SW480 (cell line): ENCODE data around the gene PTPRJ.

ENCODE experiments used
- DNase-seq: peaks from one replicate; pipeline ENCODE4 v3.0.0-alpha.2; 2016; ENCODE audit warnings: low spot score

The PTPRJ gene

DNA sequence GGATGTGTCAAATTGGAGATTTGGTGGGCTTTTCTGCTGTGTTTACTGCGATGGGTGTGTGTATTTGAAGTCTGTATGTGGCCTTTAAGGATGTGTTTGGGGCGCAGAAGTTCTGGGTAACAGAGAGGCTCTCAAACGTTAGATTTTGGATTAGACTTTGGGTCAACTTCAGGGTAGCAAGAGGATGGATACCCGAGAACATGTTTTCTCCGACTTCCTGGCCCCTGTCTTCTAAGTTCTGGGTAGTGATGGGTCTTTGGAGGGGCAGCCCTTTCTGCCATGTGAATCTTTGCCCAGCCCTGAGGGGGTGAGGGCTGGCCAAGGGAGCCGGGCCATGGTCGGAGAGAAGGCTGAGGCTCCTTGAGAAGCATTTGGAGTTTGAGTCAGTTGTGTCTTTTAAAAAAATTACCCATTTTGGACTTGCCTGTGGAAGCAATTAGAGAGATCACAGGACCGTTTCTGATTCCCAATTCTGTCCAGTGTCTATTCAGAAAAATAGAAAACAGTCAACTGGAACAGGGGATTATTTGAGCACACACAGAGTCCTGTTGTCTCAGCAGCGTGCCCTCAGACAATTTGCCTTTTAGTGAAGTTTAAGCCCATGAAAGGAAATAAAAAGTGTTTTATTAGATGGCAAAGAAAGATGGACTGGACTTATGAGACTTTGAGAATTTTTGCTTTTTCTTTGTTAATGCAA is 114.4 kb downstream of the PTPRJ start:
- DNase-seq, result no peak

DNA sequence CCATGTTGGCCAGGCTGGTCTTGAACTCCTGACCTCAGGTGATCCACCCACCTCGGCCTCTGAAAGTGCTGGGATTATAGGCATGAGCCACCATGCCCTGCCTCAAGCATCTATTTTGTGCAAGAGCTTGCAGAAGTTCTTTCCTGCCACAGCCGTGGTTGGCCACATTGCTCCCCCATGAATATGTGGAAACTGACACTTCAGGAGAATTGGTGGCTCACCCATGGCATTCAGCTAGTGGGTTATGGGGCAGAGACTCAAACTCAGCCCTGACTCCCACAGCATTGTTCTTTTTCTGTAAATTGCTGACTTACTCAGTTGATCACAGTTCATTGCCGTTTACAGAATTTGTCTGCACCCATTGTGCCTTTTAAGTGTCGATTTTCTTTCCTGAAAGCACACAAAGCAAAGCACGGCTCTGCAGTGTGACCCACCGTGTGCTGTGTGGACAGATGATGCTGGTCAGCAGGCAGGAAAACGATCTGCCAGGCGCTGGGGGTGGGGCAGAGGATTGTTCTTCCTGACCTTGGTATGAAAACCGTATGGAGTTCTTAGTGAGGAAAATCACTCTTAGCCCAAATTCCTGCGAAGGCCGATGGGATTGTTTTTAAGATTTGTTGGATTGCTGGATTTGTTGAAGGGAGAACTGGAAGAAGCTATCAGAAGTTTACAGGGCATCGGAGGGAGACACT is 115.6 kb downstream of the PTPRJ start:
- no peak for DNase-seq

DNA sequence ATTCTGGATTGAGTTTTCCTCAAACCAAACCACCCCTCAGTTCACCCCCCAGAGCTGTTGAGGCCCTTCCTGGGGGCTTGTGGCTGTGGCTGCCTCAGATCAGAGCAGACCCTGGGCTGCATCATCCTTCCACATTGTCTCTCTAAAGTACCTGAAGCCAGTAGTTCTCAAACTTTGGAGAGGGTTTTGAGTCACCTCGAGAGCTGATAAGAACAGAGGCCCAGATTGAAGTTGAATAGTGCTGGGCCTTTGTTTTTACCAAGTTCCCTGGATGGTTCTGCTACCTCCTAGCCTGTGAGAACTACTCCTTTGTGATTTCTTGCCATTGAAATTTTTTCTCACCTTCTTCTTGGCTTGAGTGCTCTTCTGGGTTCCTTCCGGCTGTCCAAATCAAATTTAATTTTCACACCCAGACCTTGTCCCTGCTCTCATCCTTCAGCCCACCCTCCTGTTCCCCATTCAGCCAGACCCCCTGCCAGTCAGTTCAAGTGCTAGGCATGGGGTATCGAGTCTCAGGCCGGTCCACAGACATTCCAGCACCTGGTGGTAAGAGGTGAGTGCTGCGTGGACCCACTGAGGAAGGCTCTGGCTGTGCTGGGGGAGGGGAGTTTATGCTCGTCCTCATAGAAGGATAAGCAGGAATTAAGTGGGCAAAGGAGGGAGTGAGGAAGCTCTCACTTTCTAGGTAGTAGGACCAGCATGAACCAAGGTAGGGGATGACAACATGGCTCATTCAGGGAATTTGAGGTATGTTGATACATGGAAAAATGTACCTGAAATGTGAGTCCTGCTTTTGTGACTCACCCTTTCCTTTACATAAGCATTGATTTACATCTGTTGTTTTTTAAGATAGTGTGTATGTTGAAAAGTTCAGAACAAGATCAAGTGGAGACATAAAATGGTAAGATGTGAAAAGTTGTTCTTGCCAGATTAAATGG is 116.5 kb downstream of the PTPRJ start:
- DNase-seq, result peak; percentile 40

DNA sequence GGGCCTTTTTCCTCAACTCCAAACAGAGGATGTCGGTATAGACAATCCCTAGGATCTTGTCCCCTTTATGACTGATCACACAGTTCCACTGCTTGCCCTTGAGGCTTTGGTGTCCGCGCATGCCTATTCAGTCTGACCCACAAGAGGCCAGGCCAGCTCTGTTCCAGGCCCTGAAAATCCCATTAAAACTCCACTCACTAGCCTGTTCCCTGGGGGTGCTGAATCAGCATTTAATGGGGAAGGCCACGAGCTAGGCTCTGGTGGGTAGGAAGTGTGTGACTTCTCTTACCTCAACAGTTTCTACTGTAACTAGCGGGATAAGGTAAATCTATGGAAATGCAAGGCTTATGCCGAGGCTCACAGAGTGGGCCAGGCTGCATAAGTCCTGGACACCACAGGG is 117.7 kb downstream of the PTPRJ start:
- no peak for DNase-seq

DNA sequence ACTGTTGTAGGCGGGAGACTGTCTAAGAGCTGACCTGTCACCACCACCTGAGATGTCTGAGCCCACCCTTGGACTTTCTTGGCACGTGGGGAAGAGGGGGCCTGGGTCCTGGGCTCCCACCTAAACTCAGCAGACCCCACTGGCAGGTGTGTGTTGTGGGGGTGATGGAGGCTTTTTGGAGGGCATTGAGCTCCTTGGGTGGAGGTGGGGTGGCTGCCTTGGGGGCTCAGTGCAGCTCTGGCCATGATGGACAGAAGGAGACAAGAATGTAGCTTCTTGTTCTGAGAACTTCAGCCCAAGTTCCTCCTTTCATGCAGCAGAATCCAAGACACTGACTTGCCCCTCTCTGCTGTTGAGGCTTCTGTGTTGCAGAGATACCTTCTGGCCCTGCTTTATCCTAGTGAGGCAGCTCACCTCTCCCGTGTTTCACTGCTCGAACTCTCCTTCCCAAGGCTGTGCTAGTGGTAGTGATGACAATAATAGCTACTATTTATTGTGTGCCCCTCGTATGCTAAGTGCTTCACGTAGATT is 119.6 kb downstream of the PTPRJ start:
- no peak for DNase-seq

DNA sequence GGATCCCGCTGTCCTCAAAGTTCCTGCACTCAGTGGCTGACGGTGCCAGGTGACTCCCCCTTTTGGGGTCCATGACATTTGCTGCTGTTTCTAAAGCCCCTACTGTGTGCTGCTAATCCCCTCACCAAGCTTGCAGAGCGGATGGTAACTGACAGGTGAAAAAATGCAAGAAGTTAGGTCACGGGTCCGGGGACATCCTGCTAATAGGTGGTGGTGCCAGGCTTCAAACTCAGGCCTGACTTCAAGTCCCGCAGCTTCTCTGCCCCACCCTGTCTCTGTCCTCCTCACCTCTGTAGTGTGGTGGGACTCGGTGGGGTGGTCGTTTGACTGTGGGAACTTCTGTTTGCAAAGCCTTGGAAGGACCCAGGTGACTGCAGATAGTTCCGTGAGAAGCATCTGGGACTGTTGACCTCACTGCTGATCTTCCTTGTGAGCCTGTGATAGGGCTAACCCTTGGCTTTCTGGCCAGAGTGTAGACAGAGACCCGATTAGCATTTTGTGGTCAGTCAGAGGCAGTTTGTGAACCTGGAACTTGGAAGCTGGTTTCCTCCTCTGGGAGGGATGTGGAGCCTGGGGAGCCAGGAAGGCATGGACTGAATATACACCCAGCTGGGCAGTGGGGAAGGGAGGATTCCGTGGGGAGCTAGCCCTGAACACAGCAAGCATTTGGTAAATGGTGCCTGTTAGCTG is 120.8 kb downstream of the PTPRJ start:
- DNase-seq, result no peak

DNA sequence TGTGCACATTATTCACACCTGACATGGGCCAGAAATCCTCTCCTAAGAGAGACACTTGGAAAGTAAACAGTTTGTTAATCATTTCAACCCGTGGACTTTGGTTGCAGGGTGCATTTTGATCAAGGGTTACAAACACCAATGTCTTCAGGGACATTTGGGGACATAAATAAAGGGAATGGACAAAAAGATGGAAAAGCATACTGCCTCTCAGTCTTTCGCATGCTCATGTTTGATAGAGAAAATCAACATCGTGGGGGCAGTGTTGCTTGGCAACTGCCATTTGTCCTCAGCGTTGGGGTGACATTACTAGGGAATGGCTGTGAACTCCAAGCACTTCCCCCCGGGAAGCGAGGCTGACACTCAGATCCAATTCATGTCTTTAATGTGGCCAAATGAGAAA is 121.6 kb downstream of the PTPRJ start:
- no peak for DNase-seq

DNA sequence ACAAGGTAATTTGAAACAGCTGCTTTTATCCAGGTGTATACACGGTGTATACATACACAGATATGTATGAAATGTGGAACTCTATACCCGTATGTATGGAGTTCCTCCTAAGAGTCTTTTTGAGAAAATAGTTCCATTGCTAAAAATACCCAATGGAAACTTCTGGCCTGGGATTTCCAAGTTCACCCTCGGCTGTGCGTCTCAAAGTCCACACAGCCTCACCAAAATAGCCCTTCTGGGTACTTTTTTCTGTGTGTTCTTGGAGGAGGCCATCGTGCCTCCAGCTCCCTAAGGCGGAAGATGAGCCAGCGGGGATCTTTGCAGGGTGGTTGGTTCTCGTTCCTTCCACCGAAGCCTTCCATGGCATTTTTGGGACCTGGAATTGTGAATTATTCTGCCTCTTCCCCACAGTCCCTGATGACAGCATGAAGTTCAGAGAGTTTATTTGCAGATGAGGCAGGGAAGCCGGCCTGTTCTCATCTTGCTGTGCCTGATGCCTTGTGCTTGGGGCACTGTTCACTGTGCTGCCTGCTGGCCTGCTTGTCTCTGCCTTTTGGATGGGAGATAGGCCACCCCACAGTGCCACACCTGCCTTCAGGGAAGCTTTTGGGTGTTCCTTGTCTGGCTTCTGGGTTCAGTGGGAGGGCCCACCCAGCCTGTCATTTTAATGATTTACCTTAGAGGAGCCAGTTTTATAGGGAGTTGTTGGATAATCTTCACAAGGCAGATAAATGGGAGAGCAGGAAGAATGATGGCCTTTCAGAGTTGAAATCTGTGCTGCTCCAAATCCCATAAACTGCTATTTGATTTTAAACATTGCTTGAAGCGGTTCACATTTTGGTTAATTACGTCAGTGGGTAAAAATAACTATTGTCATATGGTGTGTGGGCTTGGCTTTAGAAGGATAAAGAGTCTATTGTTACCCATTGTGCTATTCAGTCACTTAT is 123.5 kb downstream of the PTPRJ start:
- peak; percentile 95 for DNase-seq

DNA sequence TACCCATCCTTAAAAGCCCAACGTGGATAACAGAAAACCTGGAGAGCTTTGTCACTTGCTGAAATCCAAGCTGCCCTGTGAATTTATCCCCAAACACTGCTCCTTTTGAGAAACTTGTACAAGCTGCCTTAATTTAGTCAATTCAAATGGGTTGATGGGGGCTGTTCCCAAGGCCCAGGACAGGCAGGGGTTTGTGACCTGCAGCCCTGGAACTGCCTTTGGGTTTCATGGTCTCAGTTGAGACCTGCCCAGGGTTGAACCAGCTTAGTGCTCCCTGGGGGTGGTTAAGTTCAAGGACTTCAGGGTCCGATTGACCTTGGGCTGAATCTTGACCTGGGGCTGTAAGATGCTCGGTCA is 124.2 kb downstream of the PTPRJ start:
- no peak for DNase-seq

DNA sequence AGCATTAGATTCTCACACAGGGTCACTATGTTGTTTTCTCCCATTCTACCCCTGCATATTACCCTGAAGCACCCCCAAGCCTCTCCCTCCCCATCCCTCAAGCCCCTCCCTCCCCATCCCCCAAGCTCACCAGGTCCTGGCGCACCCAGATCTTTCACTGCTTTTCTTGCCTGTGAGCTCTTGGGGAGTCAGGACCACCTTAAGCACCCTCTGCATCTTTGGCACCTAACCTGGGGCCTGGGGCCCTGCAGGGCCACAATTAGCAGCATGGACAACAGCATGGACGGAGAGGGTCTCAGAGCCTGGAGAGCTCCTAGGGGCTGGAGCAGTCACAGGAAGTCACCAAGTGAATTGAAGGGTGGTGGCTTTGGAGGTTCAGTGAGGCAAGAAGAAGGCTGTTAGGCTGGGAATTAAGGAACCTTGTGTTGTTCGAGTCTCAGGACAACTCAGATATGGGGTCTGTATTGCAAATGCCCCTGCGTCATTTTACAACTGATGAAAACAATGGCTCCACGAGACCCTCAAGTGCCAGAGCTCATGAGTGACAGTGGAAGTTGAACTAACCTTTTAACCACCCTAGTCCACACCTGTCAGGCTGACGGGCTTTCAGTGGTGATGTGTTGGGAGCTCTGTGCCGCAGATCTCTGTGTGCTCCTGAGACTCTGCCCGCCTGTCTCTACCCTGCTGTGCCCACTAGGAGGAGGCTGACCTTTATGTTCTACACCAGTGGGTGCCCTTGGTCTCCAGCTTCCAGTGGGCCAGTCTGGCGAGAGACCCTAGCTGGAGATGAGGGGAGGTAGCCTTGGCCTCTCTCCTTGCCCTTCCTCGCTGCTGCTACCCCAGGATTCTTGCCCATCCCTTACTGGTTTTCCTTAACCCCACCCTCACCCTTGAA is 125.0 kb downstream of the PTPRJ start:
- DNase-seq, result no peak

DNA sequence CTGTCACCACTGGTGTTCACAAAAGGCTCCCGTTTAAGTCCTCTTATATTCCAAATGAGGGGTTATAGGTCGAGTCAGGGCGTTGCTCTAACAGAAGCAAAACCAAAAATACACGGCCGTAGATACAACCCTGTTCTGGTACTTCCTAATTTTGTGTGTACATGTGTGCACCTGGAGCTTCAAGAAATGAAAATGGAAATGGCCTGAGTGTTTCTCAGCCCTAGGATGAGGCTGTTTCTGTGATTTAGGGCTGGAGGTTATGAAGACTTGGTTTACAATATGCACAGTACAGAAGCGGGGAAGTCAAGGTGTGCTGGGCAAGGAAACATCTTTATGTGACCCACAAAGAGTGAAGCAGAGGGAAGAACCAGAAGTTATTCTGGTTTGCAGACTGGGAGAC is 125.8 kb downstream of the PTPRJ start:
- DNase-seq, result no peak

DNA sequence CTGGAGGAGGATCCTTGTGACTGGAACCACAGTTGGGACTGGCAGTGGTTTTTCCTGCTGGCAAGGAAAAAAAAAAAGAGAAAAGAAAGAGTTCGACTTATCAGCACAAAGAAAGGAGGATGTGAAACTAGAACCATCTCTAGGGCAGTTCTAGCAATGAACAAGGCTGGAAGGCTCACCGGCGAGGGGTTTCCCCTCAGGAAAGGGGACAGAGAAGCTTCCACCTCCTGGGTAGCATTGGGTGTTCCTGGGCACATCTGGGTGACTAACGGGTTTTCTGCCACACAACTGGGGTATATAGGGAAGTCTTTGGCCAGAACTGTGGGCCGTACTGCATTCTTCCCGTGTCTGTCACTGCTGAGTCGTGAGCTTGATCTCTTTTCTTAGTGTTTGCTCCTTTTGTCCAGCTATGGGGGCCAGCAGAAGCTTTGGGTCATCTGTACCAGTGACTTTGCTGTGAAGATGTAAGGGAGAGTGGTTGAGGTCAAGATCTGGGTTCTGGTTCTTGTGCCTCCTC is 126.9 kb downstream of the PTPRJ start:
- DNase-seq, result peak; percentile 65

DNA sequence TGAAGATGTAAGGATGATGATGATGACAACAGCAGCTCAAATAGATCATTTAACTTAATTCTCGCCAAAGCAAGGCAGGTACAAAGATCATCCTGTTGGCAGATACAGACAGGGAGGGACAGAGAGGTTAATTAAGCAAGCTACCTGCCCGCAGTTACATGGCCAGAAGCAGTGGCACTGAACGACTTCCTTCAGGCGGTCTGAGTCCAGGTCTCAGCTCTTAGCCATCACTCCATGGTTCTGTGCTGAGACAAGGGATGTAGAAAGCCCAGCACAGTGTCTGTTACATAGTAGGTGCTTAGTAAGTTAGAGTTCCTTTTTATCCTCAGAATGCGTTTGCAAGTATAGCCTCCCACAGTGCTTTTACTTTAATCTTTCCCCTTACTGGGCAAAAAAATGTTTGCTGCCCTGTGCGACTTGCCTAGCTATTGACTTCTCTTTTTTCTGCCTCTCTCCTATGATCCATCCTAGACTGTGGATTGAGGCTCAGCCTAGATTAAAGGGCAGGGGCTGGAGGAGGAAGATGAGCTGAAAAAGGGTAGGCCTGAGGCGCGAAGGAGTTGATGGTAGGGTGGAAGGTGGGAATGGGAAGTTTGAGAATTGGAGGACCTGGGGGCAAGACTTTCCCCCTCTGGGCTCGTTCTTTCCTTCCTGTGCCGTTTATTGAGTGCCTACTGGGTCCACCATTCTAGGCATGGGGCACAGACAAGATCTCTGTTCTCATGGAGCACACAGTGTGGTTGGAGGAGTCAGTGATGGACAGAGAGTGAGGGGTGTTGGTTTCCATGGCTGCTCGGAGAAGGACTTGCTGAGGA is 128.1 kb downstream of the PTPRJ start:
- no peak for DNase-seq

DNA sequence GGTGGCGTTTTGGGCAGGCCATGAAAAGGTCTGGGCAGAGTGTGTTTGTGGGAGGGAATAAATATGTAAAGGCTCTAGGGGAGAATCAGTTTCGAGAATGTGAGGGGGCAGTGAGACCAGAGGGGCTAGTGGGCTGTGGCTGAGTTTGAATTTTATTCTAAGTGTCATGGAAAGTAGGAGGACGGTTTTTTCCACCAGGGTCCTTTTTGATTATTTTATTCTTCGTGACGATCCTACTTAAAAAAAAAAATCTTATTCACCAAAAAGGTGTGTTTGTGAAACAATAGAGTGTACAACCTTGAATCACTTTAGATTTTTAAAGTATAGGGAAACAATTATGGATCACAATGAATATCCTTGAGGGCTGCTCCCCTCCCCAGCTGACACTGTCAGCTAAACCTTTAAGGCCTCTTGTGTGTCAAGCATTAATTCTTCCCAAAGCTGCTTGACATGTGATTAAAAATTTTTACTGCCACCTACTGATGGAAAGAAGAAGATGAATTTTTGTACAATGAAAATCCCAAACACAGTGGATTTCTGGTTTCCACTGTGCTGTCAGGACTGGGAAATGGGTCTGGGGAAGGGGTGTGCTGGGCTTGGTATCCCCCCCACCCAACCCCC is 128.8 kb downstream of the PTPRJ start:
- DNase-seq, result peak; percentile 77

DNA sequence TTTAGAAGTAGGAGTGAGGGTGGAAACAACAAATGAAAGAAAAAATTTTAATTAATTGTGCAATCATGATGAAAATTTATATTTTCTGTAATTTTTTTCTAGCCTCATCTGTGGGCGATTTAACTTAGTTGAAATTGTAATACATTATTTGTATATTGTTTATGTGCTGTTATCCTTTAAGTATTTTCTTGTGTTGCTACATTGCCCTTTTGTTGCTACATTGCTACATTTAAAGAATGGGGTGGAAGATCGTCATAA is 130.1 kb downstream of the PTPRJ start:
- no peak for DNase-seq

DNA sequence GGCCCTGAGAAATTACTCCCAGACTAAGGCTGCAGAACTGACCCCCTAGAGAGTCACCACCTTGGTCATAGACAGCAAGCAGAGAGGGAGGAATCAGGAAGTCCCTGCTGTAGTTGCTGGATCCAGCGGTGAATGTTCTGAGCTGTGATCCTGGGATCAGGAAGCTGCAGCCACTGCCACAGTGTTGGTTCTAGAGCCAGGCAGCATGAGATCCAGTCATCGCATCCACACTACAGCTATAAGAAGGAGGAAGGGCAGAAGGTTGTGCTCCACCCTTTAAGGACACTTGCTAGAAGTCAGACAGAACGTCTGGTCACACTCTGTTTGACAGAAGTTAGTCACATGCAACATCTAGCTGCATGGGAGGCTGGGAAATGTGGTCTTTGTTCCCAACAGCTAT is 131.5 kb downstream of the PTPRJ start:
- DNase-seq, result no peak

DNA sequence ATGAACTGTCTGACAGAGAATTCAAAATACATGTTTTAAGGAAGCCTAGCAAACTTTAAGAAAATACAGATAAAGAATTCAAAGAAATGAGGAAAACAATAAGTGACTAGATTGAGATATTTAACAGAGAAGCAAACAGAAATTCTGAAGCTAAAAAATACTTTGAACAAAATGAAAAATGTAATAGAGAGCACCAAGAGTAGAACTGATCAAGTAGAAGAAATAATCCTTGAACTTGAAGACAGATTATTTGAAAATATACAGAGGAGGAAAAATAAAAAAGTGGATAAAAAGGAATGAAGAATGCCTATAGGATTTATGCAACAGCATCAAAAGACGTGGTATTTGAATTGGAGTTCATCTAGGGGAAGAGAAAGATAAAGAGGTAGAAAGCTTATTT is 134.4 kb downstream of the PTPRJ start:
- no peak for DNase-seq

DNA sequence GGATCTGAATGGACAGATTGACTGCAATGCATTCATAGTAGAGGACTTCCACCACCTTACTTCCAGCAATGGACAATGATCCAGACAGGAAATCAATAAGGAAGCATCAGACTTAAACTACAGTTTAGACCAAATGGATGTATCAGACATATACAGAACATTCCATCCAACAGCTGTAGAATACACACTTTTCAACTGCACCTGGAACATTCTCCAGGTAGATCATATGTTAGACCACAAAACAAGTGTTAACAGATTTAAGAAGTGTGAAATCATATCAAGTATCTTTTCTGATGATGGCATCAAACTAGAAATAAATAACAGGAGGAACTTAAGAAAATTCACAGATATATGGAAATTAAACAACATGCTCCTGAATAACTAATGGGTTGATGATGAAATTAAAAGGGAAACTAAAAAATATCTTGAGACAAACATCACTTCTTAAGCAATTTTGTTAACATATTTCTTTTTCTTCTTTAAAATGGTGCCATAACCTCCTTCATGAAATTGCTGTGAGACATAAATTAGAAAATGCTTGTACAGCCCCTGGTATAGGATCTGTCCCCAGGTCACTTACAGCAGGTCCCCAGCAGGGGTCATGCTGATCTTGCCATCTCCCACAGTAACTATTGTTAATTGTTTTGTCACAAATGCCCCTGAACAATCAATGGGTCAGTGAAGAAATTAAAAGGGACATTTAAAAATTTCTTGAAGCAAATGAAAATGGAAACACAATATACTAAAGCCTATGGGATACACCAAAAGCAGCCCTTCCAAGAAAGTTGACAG is 136.3 kb downstream of the PTPRJ start:
- DNase-seq, result peak; percentile 25
